Liver (tissue), 9 donors: Measurements from ENCODE around the gene FLNB. TPM values are rescaled to one million over a fixed set of nuclear protein-coding genes. Genes with fewer than 3 reads are reported as not detected.

ENCODE experiments used
- DNase-seq: peaks from one replicate; pipeline ENCODE4 v3.0.0-alpha.2; 2017; ENCODE audit warnings: low spot score
- H3K27ac ChIP-seq, 2 donors: one replicate each; pipeline ENCODE4 v1.7.0; 2013; ENCODE audit warnings: inconsistent platforms in 2 of 2, low read length in 2 of 2, control low read depth in 1 of 2, low read depth in 1 of 2, mild to moderate bottlenecking in 1 of 2
- H3K27me3 ChIP-seq, 4 donors: one replicate each; pipeline versions ENCODE4 v1.6.1 to v1.7.0; 2013; ENCODE audit warnings: low read length in 3 of 4, inconsistent platforms in 1 of 4, mild to moderate bottlenecking in 1 of 4, moderate library complexity in 1 of 4; ENCODE audit not compliant: control insufficient read depth in 4 of 4, insufficient read depth in 4 of 4
- H3K36me3 ChIP-seq, 4 donors: one replicate each; pipeline versions ENCODE4 v1.6.1 to v1.7.0; 2013; ENCODE audit warnings: low read length in 3 of 4, mild to moderate bottlenecking in 3 of 4, low read depth in 1 of 4, moderate library complexity in 1 of 4; ENCODE audit not compliant: control insufficient read depth in 4 of 4, insufficient read depth in 3 of 4
- H3K4me1 ChIP-seq, 4 donors: one replicate each; pipeline versions ENCODE4 v1.6.1 to v1.7.0; 2013; ENCODE audit warnings: low read length in 3 of 4, mild to moderate bottlenecking in 3 of 4, moderate library complexity in 1 of 4; ENCODE audit not compliant: control insufficient read depth in 4 of 4, insufficient read depth in 4 of 4
- H3K4me3 ChIP-seq, 3 donors: one replicate each; pipeline versions ENCODE4 v1.6.1 to v1.7.0; 2013; ENCODE audit warnings: low read length in 3 of 3, control low read depth in 1 of 3, low read depth in 1 of 3, mild to moderate bottlenecking in 1 of 3
- H3K9ac ChIP-seq, 2 donors: one replicate each; pipeline ENCODE4 v1.7.0; 2013; ENCODE audit warnings: low read length in 2 of 2, mild to moderate bottlenecking in 2 of 2, moderate library complexity in 2 of 2, control low read depth in 1 of 2, low read depth in 1 of 2
- H3K9me3 ChIP-seq, 4 donors: one replicate each; pipeline versions ENCODE4 v1.6.1 to v1.7.0; 2013; ENCODE audit warnings: low read length in 3 of 4; ENCODE audit not compliant: control insufficient read depth in 4 of 4
- CTCF ChIP-seq: fragments of 150-350 bp; IDR thresholded peaks from 2 replicates; pipeline ENCODE4 v1.5.1; 2017; ENCODE audit warnings: improper control_type of control experiment, low read depth, low read length; ENCODE audit not compliant: missing input control
- EGR1 ChIP-seq, 2 donors: IDR thresholded peaks; 2 replicates each; pipeline ENCODE4 v1.6.1; 2016 to 2018; ENCODE audit warnings: antibody characterized with exemption in 2 of 2, low read depth in 2 of 2
- FOXA1 ChIP-seq: IDR thresholded peaks from 2 replicates; pipeline ENCODE4 v1.6.1; 2016; ENCODE audit warnings: antibody characterized with exemption
- FOXA2 ChIP-seq: IDR thresholded peaks from 2 replicates; pipeline ENCODE4 v1.6.1; 2016; ENCODE audit warnings: antibody characterized with exemption
- GABPA ChIP-seq, 2 donors: IDR thresholded peaks in 1 of 2; conservative IDR thresholded peaks in 1 of 2; 2 replicates each; pipeline ENCODE4 v1.6.1; 2016; ENCODE audit warnings: antibody characterized with exemption in 2 of 2, mild to moderate bottlenecking in 1 of 2, moderate library complexity in 1 of 2
- HNF4A ChIP-seq, 2 donors: conservative IDR thresholded peaks; 2 replicates each; pipeline ENCODE4 v1.6.1; 2016; ENCODE audit warnings: antibody characterized with exemption in 2 of 2, mild to moderate bottlenecking in 2 of 2
- HNF4G ChIP-seq: IDR thresholded peaks from 2 replicates; pipeline ENCODE4 v1.6.1; 2016; ENCODE audit warnings: antibody characterized with exemption
- JUND ChIP-seq, 2 donors: IDR thresholded peaks; 2 replicates each; pipeline ENCODE4 v1.6.1; 2016; ENCODE audit warnings: antibody characterized with exemption in 2 of 2
- NR2F2 ChIP-seq: IDR thresholded peaks from 2 replicates; pipeline ENCODE4 v1.6.1; 2016; ENCODE audit warnings: antibody characterized with exemption
- RAD21 ChIP-seq, 2 donors: IDR thresholded peaks; 2 replicates each; pipeline ENCODE4 v1.6.1; 2016; ENCODE audit warnings: antibody characterized with exemption in 2 of 2, mild to moderate bottlenecking in 2 of 2
- REST ChIP-seq: IDR thresholded peaks from 2 replicates; pipeline ENCODE4 v1.6.1; 2016; ENCODE audit warnings: antibody characterized with exemption, mild to moderate bottlenecking
- RXRA ChIP-seq, 2 donors: IDR thresholded peaks; 2 replicates each; pipeline ENCODE4 v1.6.1; 2017 to 2018; ENCODE audit warnings: antibody characterized with exemption in 2 of 2, mild to moderate bottlenecking in 1 of 2
- SP1 ChIP-seq: IDR thresholded peaks from 2 replicates; pipeline ENCODE4 v1.6.1; 2018; ENCODE audit warnings: antibody characterized with exemption, mild to moderate bottlenecking
- TAF1 ChIP-seq: conservative IDR thresholded peaks from 2 replicates; pipeline ENCODE4 v1.6.1; 2016; ENCODE audit warnings: antibody characterized with exemption, mild to moderate bottlenecking
- YY1 ChIP-seq: IDR thresholded peaks from 2 replicates; pipeline ENCODE4 v1.6.1; 2016; ENCODE audit warnings: antibody characterized with exemption, mild to moderate bottlenecking
- ZBTB33 ChIP-seq: IDR thresholded peaks from 2 replicates; pipeline ENCODE4 v1.6.1; 2016; ENCODE audit warnings: antibody characterized with exemption
- WGBS: extraction: QIAGEN DNeasy Blood & Tissue Kit; methylation state at CpG from one replicate; pipeline ENCODE4 v1.1.7; 2013; 5-methylcytosine and 5-hydroxymethylcytosine counted together
- polyA plus RNA-seq, 2 donors: library from polyadenylated mRNA; stranded (reverse) in 1 of 2; unstranded in 1 of 2; fragments of 200-250 nt in 1 of 2; fragments of >200 nt in 1 of 2; fragmentation: Nextera tagmentation in 1 of 2; extraction: Ambion mirVana in 1 of 2; gene quantifications; one replicate each; pipeline versions ENCODE4 v1.2.1 to v1.2.3, GENCODE V29; 2013 to 2015
- total RNA-seq, 2 donors: library from RNA; depleted of rRNA; stranded (reverse); fragments of >200 nt; gene quantifications; one replicate each; pipeline ENCODE4 v1.2.3, GENCODE V29; 2014
- donor health status: healthy.
- donor health status: healthy.
- donor health status: healthy.
- donor health status: healthy.
- donor health status: healthy.

The FLNB gene
- total and polyA plus RNA-seq, 4 donors, result 22.9 to 124 (median 44.3) TPM

- TF ChIP-seq GABPA (IDR thresholded peaks at IDR 0.05 in 1 of 2, conservative IDR thresholded peaks at IDR 0.05 in 1 of 2) (no peak), HNF4G (no peak), YY1 (no peak), TAF1 (no peak), RAD21 (IDR thresholded peaks at IDR 0.05) (no peak), HNF4A (conservative IDR thresholded peaks at IDR 0.05) (no peak), RXRA (IDR thresholded peaks at IDR 0.05) (no peak), REST (no peak), CTCF (no peak), EGR1 (IDR thresholded peaks at IDR 0.05; ENCODE audit: low read depth in 2 of 2) (no peak)
- Histone ChIP-seq H3K9me3 (no peaks in the 10 kb centered on the region), H3K36me3 (no peaks in the 10 kb centered on the region), H3K4me3 (no peak overlapping the region), H3K9ac (no peak overlapping the region), H3K27me3 (no peaks in the 10 kb centered on the region), H3K4me1 (peaks cover 9 to 51% (median 37%) of the 10 kb centered on the region in 4 donors), H3K27ac (no peak overlapping the region)
- 92% methylated on average over 13 of the region's 13 CpGs for WGBS
- DNase-seq, result no peak
Observed at GRCh38 chr3:58037141-58037910, 29.1 kb downstream of the FLNB start.

- 78% methylated on average over 8 of the region's 8 CpGs for WGBS
- no peak overlapping the region for H3K4me3 ChIP-seq
- H3K27me3 ChIP-seq, result no peaks in the 10 kb centered on the region
- H3K9me3 ChIP-seq, result no peaks in the 10 kb centered on the region
- H3K27ac ChIP-seq, result no peak overlapping the region
- H3K9ac ChIP-seq, result no peak overlapping the region
- H3K36me3 ChIP-seq, result no peaks in the 10 kb centered on the region
- DNase-seq, result no peak
- peaks cover 12 to 65% (median 49%) of the 10 kb centered on the region in 4 donors for H3K4me1 ChIP-seq
- TF ChIP-seq YY1 (no peak), NR2F2 (no peak), SP1 (no peak), FOXA2 (no peak), HNF4G (no peak), ZBTB33 (no peak), HNF4A (conservative IDR thresholded peaks at IDR 0.05) (no peak), JUND (IDR thresholded peaks at IDR 0.05) (no peak), TAF1 (no peak), GABPA (IDR thresholded peaks at IDR 0.05 in 1 of 2, conservative IDR thresholded peaks at IDR 0.05 in 1 of 2) (no peak), CTCF (no peak), REST (no peak), EGR1 (IDR thresholded peaks at IDR 0.05; ENCODE audit: low read depth in 2 of 2) (no peak), FOXA1 (no peak)
Observed at GRCh38 chr3:58038675-58039292, 30.6 kb downstream of the FLNB start.
